Right atrium auricular region (tissue), 2 donors: ENCODE measurements around the gene PLEKHG7. TPM values are rescaled to one million over a fixed set of nuclear protein-coding genes. Genes with fewer than 3 reads are reported as not detected.

Experiments
- DNase-seq: peaks from one replicate; pipeline ENCODE4 v3.0.0-alpha.2; 2019; ENCODE audit warnings: low spot score
- H3K27ac ChIP-seq, 2 donors: fragments of 200-600 bp; sonication (generic); 1 replicate in 1 of 2; 2 replicates in 1 of 2; pipeline ENCODE4 v1.5.1; 2016 to 2019
- H3K27me3 ChIP-seq, 2 donors: fragments of 200-600 bp; sonication (generic); one replicate each; pipeline versions ENCODE4 v1.5.1 to v1.6.0; 2017 to 2019
- H3K36me3 ChIP-seq: fragments of 200-600 bp; sonication (generic); one replicate; pipeline ENCODE4 v1.5.1; 2016
- H3K4me1 ChIP-seq, 2 donors: fragments of 200-600 bp; sonication (generic); one replicate each; pipeline versions ENCODE4 v1.5.1 to v1.6.0; 2017 to 2019
- H3K4me3 ChIP-seq, 2 donors: fragments of 200-600 bp; sonication (generic); 1 replicate in 1 of 2; 2 replicates in 1 of 2; pipeline ENCODE4 v1.5.1; 2017 to 2019; ENCODE audit warnings: mild to moderate bottlenecking in 1 of 2, moderate library complexity in 1 of 2
- H3K9me3 ChIP-seq, 2 donors: fragments of 200-600 bp; sonication (generic); one replicate each; pipeline ENCODE4 v1.5.1; 2019
- total RNA-seq, 2 donors: library from RNA; depleted of rRNA; stranded (reverse); fragments of >200 nt; gene quantifications; one replicate each; pipeline ENCODE4 v1.1.0, GENCODE V29; 2016
- TF ChIP-seq, protein P1 (sequence below), 2 donors: fragments of 200-600 bp; sonication (generic); IDR thresholded peaks; one replicate each; pipeline ENCODE4 v1.5.1; 2019; ENCODE audit warnings: antibody characterized with exemption in 2 of 2

Gene PLEKHG7
- total RNA-seq, 2 donors from 2014 or later: not detected

DNA sequence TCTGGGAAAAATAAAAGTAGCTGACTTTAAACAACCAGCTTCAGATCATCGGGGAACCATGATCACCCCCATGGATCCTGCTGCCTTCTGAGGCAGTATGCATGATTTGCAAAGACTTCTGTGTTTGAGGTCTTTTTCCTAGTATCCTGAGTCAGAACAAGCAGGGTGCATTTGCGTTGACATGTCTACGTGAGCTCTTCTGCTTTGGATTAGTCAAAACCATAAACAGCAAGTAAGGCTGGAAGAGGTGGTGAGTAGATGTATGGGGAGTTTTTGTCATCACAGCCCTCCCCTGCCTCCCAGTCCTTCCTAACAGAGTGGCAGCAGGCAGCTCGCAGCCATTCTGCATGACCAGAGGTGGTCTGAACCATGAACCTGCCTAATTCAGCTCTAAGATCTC, 24.1 kb downstream of the PLEKHG7 start:
- no peak overlapping the region for H3K4me3 ChIP-seq
- no peak for DNase-seq
- H3K9me3 ChIP-seq: peaks cover 5 to 11% of the 10 kb centered on the region in 2 donors
- H3K36me3 ChIP-seq: no peaks in the 10 kb centered on the region
- H3K4me1 ChIP-seq: no peaks in the 10 kb centered on the region
- no peaks in the 10 kb centered on the region for H3K27me3 ChIP-seq
- TF ChIP-seq, protein P1, sequence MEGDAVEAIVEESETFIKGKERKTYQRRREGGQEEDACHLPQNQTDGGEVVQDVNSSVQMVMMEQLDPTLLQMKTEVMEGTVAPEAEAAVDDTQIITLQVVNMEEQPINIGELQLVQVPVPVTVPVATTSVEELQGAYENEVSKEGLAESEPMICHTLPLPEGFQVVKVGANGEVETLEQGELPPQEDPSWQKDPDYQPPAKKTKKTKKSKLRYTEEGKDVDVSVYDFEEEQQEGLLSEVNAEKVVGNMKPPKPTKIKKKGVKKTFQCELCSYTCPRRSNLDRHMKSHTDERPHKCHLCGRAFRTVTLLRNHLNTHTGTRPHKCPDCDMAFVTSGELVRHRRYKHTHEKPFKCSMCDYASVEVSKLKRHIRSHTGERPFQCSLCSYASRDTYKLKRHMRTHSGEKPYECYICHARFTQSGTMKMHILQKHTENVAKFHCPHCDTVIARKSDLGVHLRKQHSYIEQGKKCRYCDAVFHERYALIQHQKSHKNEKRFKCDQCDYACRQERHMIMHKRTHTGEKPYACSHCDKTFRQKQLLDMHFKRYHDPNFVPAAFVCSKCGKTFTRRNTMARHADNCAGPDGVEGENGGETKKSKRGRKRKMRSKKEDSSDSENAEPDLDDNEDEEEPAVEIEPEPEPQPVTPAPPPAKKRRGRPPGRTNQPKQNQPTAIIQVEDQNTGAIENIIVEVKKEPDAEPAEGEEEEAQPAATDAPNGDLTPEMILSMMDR (IDR thresholded peaks at IDR 0.05): no peak
- no peak overlapping the region for H3K27ac ChIP-seq

DNA sequence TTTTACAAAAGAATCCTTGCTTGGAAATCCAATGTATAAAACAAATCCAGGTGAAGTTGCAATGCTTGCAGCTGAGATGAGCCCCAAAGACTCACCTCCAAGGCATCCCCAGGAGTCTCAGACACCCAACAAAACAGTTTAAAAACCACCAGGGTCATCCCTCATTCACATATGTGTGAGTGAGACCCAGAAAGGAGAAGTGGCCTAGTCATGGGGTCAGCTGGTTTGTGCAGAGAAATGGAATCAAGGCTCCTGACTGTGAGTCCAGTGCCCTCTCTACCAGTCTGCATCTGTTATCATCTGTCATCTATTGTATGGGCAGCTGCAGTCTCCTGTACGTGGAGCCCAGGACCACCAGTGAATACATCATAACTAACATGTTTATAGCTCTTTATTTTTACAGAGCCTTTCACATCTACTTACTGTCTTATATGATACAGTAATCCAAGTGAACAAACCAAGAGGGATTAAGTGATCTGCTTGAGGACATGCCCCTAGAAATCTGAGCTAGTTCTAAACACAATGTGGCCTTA, 27.1 kb downstream of the PLEKHG7 start:
- TF ChIP-seq, protein P1 (IDR thresholded peaks at IDR 0.05): no peak
- peaks cover 3 to 5% of the 10 kb centered on the region in 2 donors for H3K9me3 ChIP-seq
- peaks cover 0 to 3% of the 10 kb centered on the region in 2 donors for H3K4me1 ChIP-seq
- DNase-seq: no peak
- H3K4me3 ChIP-seq: no peak overlapping the region
- no peak overlapping the region for H3K27ac ChIP-seq
- no peaks in the 10 kb centered on the region for H3K27me3 ChIP-seq
- H3K36me3 ChIP-seq: no peaks in the 10 kb centered on the region

DNA sequence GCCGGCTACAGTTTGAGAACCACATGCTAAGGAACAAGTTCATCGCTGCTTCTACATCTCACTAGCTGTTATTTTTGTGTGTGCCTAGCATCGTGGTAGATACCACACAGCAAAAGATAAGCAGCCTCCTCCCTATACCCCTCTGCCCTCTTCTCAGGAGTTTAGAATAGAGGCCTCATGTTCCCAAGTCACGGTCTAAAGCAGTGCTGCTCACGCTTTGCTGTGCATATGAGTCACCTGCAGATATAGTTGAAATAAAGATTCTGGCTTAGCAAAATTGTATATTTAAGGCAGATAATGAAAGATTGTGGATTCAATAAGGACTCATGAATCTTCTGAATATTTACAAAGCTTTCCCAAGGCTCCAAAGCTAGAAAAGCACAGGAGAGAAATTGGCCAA, 28.0 kb downstream of the PLEKHG7 start:
- H3K36me3 ChIP-seq: no peaks in the 10 kb centered on the region
- TF ChIP-seq, protein P1 (IDR thresholded peaks at IDR 0.05): no peak
- H3K4me3 ChIP-seq: no peak overlapping the region
- peaks cover 0 to 8% of the 10 kb centered on the region in 2 donors for H3K4me1 ChIP-seq
- H3K27me3 ChIP-seq: no peaks in the 10 kb centered on the region
- H3K9me3 ChIP-seq: no peaks in the 10 kb centered on the region
- no peak for DNase-seq
- H3K27ac ChIP-seq: no peak overlapping the region

DNA sequence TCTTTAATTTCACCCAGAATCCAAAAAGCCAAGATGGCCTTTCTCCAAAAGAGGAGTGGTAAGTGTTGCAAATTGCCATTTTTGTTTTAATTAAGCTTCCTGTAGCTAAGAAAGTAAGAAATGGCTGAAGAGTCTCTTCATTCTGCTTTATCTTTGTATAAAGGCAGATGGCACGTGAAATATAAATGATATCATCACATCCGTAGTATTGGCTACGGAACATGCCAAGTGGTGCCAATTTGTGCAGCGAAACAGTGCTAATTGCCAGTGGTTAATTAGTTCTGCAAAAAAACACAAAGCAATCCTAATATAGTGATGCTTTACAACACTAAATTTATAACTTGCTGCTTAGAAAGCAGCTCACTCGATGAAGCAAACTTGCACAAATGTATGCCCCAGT, 29.4 kb downstream of the PLEKHG7 start:
- no peak for DNase-seq
- H3K4me1 ChIP-seq: peaks cover 0 to 8% of the 10 kb centered on the region in 2 donors
- no peak overlapping the region for H3K27ac ChIP-seq
- H3K36me3 ChIP-seq: no peaks in the 10 kb centered on the region
- TF ChIP-seq, protein P1 (IDR thresholded peaks at IDR 0.05): no peak
- H3K27me3 ChIP-seq: no peaks in the 10 kb centered on the region
- no peaks in the 10 kb centered on the region for H3K9me3 ChIP-seq
- H3K4me3 ChIP-seq: no peak overlapping the region

DNA sequence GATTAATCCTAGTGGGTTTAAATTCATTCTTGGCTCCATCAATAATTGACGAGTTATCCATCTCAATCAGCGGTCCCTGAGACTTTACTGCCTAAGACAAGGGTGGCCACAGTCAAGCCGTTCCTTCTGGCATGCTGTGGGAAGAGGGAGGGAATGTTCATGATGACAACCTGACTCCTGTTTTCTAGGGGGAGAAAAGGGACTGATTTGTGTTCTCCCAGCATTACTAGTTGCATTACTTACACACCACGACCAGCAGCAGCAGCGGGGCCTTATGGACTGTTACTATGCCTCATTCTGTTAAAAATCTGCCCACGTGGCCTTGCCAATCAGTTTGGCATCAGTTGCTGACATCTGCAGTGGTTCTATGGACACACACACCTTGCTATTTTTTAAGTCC, 29.9 kb downstream of the PLEKHG7 start:
- TF ChIP-seq, protein P1 (IDR thresholded peaks at IDR 0.05): no peak
- H3K27me3 ChIP-seq: no peaks in the 10 kb centered on the region

DNA sequence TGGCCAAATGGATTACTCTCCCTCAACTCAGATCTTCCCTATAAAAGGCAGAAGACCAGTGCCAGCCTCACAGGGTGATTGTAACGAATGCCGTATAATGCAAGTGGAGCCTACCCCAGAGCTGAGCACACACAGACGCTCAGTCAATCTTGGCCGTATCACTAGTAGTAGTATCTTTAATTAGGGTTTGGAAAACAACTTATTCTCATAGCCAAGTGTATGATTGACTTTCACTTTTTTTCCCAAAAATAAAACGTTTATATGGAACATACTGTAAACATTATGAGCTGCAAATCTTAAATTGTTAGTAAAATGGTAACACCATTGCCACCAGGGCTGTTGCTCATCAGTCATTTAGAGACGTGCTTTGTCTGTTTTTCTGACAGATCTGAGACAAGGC, 30.4 kb downstream of the PLEKHG7 start:
- H3K27me3 ChIP-seq: no peaks in the 10 kb centered on the region
- H3K4me3 ChIP-seq: no peak overlapping the region
- no peaks in the 10 kb centered on the region for H3K36me3 ChIP-seq
- TF ChIP-seq, protein P1 (IDR thresholded peaks at IDR 0.05): no peak
- H3K9me3 ChIP-seq: no peaks in the 10 kb centered on the region
- H3K27ac ChIP-seq: no peak overlapping the region
- H3K4me1 ChIP-seq: peaks cover 0 to 8% of the 10 kb centered on the region in 2 donors
- no peak for DNase-seq

More for the DNA sequence above, 29.9 kb downstream of the PLEKHG7 start:
- Histone ChIP-seq H3K9me3 (no peaks in the 10 kb centered on the region), H3K36me3 (no peaks in the 10 kb centered on the region), H3K27ac (no peak overlapping the region), H3K4me3 (no peak overlapping the region), H3K4me1 (peaks cover 0 to 8% of the 10 kb centered on the region in 2 donors)
- DNase-seq: no peak
